Caco-2 (cell line): ENCODE measurements around the gene C2orf68. TPM values are rescaled to one million over a fixed set of nuclear protein-coding genes. Genes with fewer than 3 reads are reported as not detected.
A peak's percentile ranks its signal among the peaks of the same experiment; 100 is the strongest.

Experiments used
- BruUV-seq: library from RNA; stranded (reverse); fragments of 400-500 nt; replicated peaks from 2 replicates; lab custom pipeline; 2021; lab: Mats Ljungman, UMichigan
- CTCF ChIA-PET: fragments of 300-600 bp; sonication (Branson Sonifier 250); formaldehyde crosslinking; loops from one replicate; lab custom pipeline; 2022; ENCODE audit warnings: antibody characterized with exemption; lab: Charles Lee
- POLR2A ChIA-PET: fragments of 300-600 bp; sonication (Branson Sonifier 250); formaldehyde crosslinking; loops from one replicate; lab custom pipeline; 2022; ENCODE audit warnings: antibody characterized with exemption; lab: Charles Lee
- DNase-seq, 2 experiments: peaks; one replicate each; pipeline versions ENCODE4 v3.0.0 to v3.0.0-alpha.2; 2020 to 2022
- H3K27me3 ChIP-seq: replicated peaks from 2 replicates; pipeline ENCODE4 v1.6.0; 2011; ENCODE audit warnings: low read length; ENCODE audit not compliant: control insufficient read depth, insufficient read depth
- H3K36me3 ChIP-seq: 2 replicates; pipeline ENCODE4 v1.5.1; 2011; ENCODE audit warnings: low read length; ENCODE audit not compliant: control insufficient read depth, insufficient read depth
- H3K4me1 ChIP-seq: fragments of 250-450 bp; sonication (Bioruptor Pico); 2 replicates; pipeline ENCODE4 v1.5.1; 2020; ENCODE audit warnings: mild to moderate bottlenecking
- H3K4me3 ChIP-seq: 2 replicates; pipeline ENCODE4 v1.5.1; 2011; ENCODE audit warnings: low read depth, mild to moderate bottlenecking, control low read depth, low read length
- H3K9me3 ChIP-seq: fragments of 250-450 bp; sonication (Bioruptor Pico); 2 replicates; pipeline ENCODE4 v1.5.1; 2020; ENCODE audit warnings: mild to moderate bottlenecking, moderate library complexity
- H3K27ac Mint-ChIP-seq: one replicate; pipeline ENCODE4 v1.8.0; 2022; ENCODE audit warnings: mixed read lengths; ENCODE audit not compliant: unreplicated experiment
- H3K27me3 Mint-ChIP-seq: one replicate; pipeline ENCODE4 v1.8.0; 2022; ENCODE audit warnings: mixed read lengths; ENCODE audit not compliant: insufficient read depth, unreplicated experiment
- H3K36me3 Mint-ChIP-seq: one replicate; pipeline ENCODE4 v1.8.0; 2022; ENCODE audit warnings: mild to moderate bottlenecking, mixed read lengths; ENCODE audit not compliant: insufficient read depth, unreplicated experiment
- H3K4me1 Mint-ChIP-seq: one replicate; pipeline ENCODE4 v1.8.0; 2022; ENCODE audit warnings: low read depth, mixed read lengths; ENCODE audit not compliant: unreplicated experiment
- H3K4me3 Mint-ChIP-seq: one replicate; pipeline ENCODE4 v1.8.0; 2022; ENCODE audit warnings: mild to moderate bottlenecking, moderate library complexity, mixed read lengths; ENCODE audit not compliant: unreplicated experiment
- H3K9me3 Mint-ChIP-seq: one replicate; pipeline ENCODE4 v1.8.0; 2022; ENCODE audit warnings: mixed read lengths; ENCODE audit not compliant: unreplicated experiment
- intact Hi-C: fragments of 100-400 bp; cut with micrococcal nuclease; formaldehyde crosslinking; loops from one replicate; pipeline ENCODE4 v1.10.0; 2022; ENCODE audit not compliant: unreplicated experiment
- total RNA-seq: library from RNA; stranded (reverse); gene quantifications from 2 replicates; pipeline ENCODE4 v1.2.3, GENCODE V29; 2022
- TF ChIP-seq, protein P1 (sequence below), 2 experiments: fragments of 200-600 bp in 1 of 2; IDR thresholded peaks; 1 replicate in 1 of 2; 2 replicates in 1 of 2; pipeline versions ENCODE4 v1.5.1 to v1.8.0; 2011 to 2022; ENCODE audit warnings: antibody characterized with exemption in 1 of 2, control low read depth in 1 of 2, inconsistent platforms in 1 of 2, low read depth in 1 of 2, low read length in 1 of 2, mild to moderate bottlenecking in 1 of 2, moderate library complexity in 1 of 2; ENCODE audit not compliant: insufficient read depth in 1 of 2, severe bottlenecking in 1 of 2, unreplicated experiment in 1 of 2

C2orf68 gene
- total RNA-seq, 1 experiment from 2014 or later, result 54.5 TPM

DNA sequence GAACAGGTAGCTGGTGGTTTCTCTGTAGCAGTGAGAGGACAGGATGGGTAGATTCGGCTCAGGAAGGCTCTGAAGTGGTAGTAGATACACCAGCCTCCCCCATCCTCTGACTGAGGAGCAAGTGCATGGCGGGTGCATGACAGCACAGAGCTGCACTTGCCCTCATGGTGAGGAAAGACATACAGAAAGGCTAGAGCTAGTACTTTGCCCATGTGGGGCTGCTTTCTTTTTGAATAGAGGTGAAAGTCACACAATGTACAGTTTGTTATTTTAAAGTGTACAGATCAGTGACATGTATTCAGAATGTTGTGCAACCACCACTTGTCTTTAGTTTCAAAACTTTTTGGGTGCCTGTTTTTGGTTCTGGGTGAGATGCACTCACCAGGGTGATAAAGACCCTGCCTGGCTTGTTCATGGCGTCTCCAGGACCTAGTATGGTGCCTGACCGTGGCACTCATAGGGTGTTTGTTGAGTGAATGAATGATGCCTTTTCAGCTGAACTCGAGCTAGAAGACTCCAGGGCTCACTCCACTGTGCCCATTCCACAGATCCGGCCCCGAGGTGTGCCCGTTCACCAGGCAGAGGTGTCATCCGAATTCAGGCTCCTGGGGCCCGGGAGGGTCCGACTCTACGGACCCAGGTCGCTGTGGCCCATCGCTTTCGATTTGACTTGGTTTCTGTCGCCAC, 28.1 kb downstream of the C2orf68 start:
- H3K27me3 ChIP-seq, result no peaks in the 10 kb centered on the region
- intact Hi-C loops, result no loop called here
- H3K4me3 Mint-ChIP-seq, result peak overlapping the region; percentile 76
- TF ChIP-seq, protein P1, sequence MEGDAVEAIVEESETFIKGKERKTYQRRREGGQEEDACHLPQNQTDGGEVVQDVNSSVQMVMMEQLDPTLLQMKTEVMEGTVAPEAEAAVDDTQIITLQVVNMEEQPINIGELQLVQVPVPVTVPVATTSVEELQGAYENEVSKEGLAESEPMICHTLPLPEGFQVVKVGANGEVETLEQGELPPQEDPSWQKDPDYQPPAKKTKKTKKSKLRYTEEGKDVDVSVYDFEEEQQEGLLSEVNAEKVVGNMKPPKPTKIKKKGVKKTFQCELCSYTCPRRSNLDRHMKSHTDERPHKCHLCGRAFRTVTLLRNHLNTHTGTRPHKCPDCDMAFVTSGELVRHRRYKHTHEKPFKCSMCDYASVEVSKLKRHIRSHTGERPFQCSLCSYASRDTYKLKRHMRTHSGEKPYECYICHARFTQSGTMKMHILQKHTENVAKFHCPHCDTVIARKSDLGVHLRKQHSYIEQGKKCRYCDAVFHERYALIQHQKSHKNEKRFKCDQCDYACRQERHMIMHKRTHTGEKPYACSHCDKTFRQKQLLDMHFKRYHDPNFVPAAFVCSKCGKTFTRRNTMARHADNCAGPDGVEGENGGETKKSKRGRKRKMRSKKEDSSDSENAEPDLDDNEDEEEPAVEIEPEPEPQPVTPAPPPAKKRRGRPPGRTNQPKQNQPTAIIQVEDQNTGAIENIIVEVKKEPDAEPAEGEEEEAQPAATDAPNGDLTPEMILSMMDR (IDR thresholded peaks at IDR 0.05; ENCODE audit: insufficient read depth in 1 of 2, low read depth in 1 of 2, low read length in 1 of 2, severe bottlenecking in 1 of 2, unreplicated experiment in 1 of 2), result no peak
- POLR2A ChIA-PET, result interaction anchor here (0.6 kb wide), 2 partner anchors 23 to 524 kb away, joined by 4 to 6 read pairs; partner anchors contain the start of gene GGCX
- H3K27me3 Mint-ChIP-seq, result peaks cover 8% of the 10 kb centered on the region
- peaks cover 29% of the 10 kb centered on the region for H3K4me1 ChIP-seq
- no peaks in the 10 kb centered on the region for H3K9me3 Mint-ChIP-seq
- peaks cover 31% of the 10 kb centered on the region for H3K36me3 Mint-ChIP-seq
- DNase-seq, result no peak
- H3K27ac Mint-ChIP-seq, result peak overlapping the region; percentile 23
- H3K4me1 Mint-ChIP-seq, result peaks cover 33% of the 10 kb centered on the region
- CTCF ChIA-PET, result interaction anchor here (0.6 kb wide), 1 partner anchor 369 kb away, joined by 4 read pairs; no protein-coding TSS in a partner anchor
- peak overlapping the region; percentile 47 for H3K4me3 ChIP-seq
- H3K36me3 ChIP-seq, result no peaks in the 10 kb centered on the region; the same call in 1 of the 2 replicates
- H3K9me3 ChIP-seq, result no peaks in the 10 kb centered on the region
- TSS peak; percentile 80 for BruUV-seq

DNA sequence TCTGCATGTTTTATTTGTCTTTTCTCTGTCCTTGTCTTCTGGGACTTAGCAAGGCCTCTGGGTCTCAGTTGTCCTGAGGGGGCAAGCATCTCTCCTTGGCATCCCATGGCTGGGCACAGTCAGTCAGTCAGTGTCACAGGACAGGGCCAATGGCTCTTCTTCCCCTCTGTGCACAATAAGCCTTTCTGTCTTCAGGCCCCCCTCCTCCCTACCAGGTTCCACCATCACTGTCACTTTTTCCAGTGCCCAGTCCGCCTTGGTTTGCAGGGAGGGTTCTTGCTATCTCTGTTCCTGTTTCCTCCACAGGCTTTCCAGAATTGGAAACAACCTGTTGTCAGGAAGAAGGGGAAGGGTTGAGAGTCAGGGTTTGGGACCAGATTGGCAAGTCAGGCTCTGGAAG, 29.4 kb downstream of the C2orf68 start:
- intact Hi-C loops, result no loop called here
- CTCF ChIA-PET, result no interaction called here
- TF ChIP-seq, protein P1 (IDR thresholded peaks at IDR 0.05; ENCODE audit: insufficient read depth in 1 of 2, low read depth in 1 of 2, low read length in 1 of 2, severe bottlenecking in 1 of 2, unreplicated experiment in 1 of 2), result no peak
- POLR2A ChIA-PET, result no interaction called here
- H3K27me3 ChIP-seq, result no peaks in the 10 kb centered on the region
- H3K36me3 Mint-ChIP-seq, result peaks cover 27% of the 10 kb centered on the region
- H3K27me3 Mint-ChIP-seq, result no peaks in the 10 kb centered on the region
- H3K4me1 Mint-ChIP-seq, result peaks cover 30% of the 10 kb centered on the region
- DNase-seq, result no peak
- H3K9me3 Mint-ChIP-seq, result no peaks in the 10 kb centered on the region
- BruUV-seq, result no TSS peak
- no peak overlapping the region for H3K27ac Mint-ChIP-seq
- H3K4me3 Mint-ChIP-seq, result no peak overlapping the region
- H3K36me3 ChIP-seq, result no peaks in the 10 kb centered on the region; the same call in 1 of the 2 replicates
- H3K4me3 ChIP-seq, result no peak overlapping the region
- no peaks in the 10 kb centered on the region for H3K9me3 ChIP-seq
- H3K4me1 ChIP-seq, result peaks cover 32% of the 10 kb centered on the region

GRCh38 chr2:85580206-85580605, 31.7 kb downstream of the C2orf68 start:
- TF ChIP-seq, protein P1 (IDR thresholded peaks at IDR 0.05; ENCODE audit: insufficient read depth in 1 of 2, low read depth in 1 of 2, low read length in 1 of 2, severe bottlenecking in 1 of 2, unreplicated experiment in 1 of 2), result no peak
- H3K9me3 Mint-ChIP-seq, result no peaks in the 10 kb centered on the region
- H3K4me1 ChIP-seq, result peaks cover 24% of the 10 kb centered on the region
- no TSS peak for BruUV-seq
- ChIA-PET POLR2A (no interaction called here), CTCF (no interaction called here)
- no peak overlapping the region for H3K4me3 Mint-ChIP-seq
- H3K27ac Mint-ChIP-seq, result no peak overlapping the region
- H3K36me3 ChIP-seq, result no peaks in the 10 kb centered on the region; the same call in 1 of the 2 replicates
- no peaks in the 10 kb centered on the region for H3K27me3 Mint-ChIP-seq
- peaks cover 19% of the 10 kb centered on the region for H3K4me1 Mint-ChIP-seq
- no peaks in the 10 kb centered on the region for H3K9me3 ChIP-seq
- H3K4me3 ChIP-seq, result no peak overlapping the region
- H3K36me3 Mint-ChIP-seq, result peaks cover 19% of the 10 kb centered on the region
- intact Hi-C loops, result no loop called here
- DNase-seq, result no peak
- H3K27me3 ChIP-seq, result no peaks in the 10 kb centered on the region
